ENCODE measurements around the gene CHST13.

Gene CHST13

GRCh38 chr3:126477061-126477380, 46.9 kb upstream of the CHST13 start:
- DNase-seq (ENCODE audit: extremely low spot score): no peak
- CTCF ChIA-PET: no interaction called here
- POLR2A ChIA-PET: no interaction called here
- TF ChIP-seq ZNF384 (IDR thresholded peaks at IDR 0.05) (no peak), SUZ12 (IDR thresholded peaks at IDR 0.05) (no peak), LEF1 (IDR thresholded peaks at IDR 0.05; ENCODE audit: borderline replicate concordance) (no peak), FOXK2 (IDR thresholded peaks at IDR 0.05) (no peak), ELF4 (IDR thresholded peaks at IDR 0.05) (no peak), BHLHE40 (IDR thresholded peaks at IDR 0.05; ENCODE audit: borderline replicate concordance) (no peak), SP1 (IDR thresholded peaks at IDR 0.05) (no peak), TARDBP (IDR thresholded peaks at IDR 0.05) (no peak), NFRKB (IDR thresholded peaks at IDR 0.05) (no peak), FOXM1 (IDR thresholded peaks at IDR 0.05; ENCODE audit: borderline replicate concordance) (no peak)

- CTCF ChIA-PET: no interaction called here
- no peak for DNase-seq (ENCODE audit: extremely low spot score)
- no peak for TF ChIP-seq PKNOX1 (IDR thresholded peaks at IDR 0.05)
- no peak for TF ChIP-seq ZNF384 (IDR thresholded peaks at IDR 0.05)
- no peak for TF ChIP-seq TARDBP (IDR thresholded peaks at IDR 0.05)
- no peak for TF ChIP-seq SUZ12 (IDR thresholded peaks at IDR 0.05)
- TF ChIP-seq CTBP1 (IDR thresholded peaks at IDR 0.05; ENCODE audit: borderline replicate concordance): no peak
- TF ChIP-seq FOXA1 (IDR thresholded peaks at IDR 0.05): no peak
- TF ChIP-seq BHLHE40 (IDR thresholded peaks at IDR 0.05; ENCODE audit: borderline replicate concordance): no peak
- TF ChIP-seq LEF1 (IDR thresholded peaks at IDR 0.05; ENCODE audit: borderline replicate concordance): no peak
- TF ChIP-seq ELF4 (IDR thresholded peaks at IDR 0.05): no peak
- no peak for TF ChIP-seq HDGF (IDR thresholded peaks at IDR 0.05; ENCODE audit: borderline replicate concordance)
- TF ChIP-seq L3MBTL2 (conservative IDR thresholded peaks at IDR 0.05): no peak
- no peak for TF ChIP-seq SP1 (IDR thresholded peaks at IDR 0.05)
- no peak for TF ChIP-seq FOXM1 (IDR thresholded peaks at IDR 0.05; ENCODE audit: borderline replicate concordance)
- POLR2A ChIA-PET: no interaction called here
Observed at GRCh38 chr3:126478581-126479310, 45.2 kb upstream of the CHST13 start.

DNA sequence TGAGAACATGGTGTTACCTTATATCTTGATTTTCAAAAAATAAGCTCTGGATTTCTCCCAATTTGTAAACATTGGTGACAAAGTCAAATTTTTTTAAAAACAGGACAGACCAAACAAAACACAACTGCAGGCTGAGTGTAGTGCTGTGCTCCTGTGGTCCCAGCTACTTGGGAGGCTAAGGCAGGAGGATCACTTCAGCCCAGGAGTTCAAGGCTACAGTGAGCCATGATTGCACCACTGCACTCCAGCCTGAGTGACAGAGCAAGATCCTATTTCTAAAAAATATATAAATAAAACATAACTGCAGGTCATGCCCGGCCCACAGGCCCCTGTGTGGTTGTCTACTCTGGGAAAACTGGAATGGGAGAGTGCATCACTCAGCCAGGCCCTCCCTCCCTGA, 44.3 kb upstream of the CHST13 start:
- TF ChIP-seq TARDBP (IDR thresholded peaks at IDR 0.05) (no peak), L3MBTL2 (conservative IDR thresholded peaks at IDR 0.05) (no peak), ZNF384 (IDR thresholded peaks at IDR 0.05) (no peak), NFRKB (IDR thresholded peaks at IDR 0.05) (no peak), SP1 (IDR thresholded peaks at IDR 0.05) (no peak), ARNT (IDR thresholded peaks at IDR 0.05) (no peak), SUZ12 (IDR thresholded peaks at IDR 0.05) (no peak), PKNOX1 (IDR thresholded peaks at IDR 0.05) (no peak)
- POLR2A ChIA-PET: no interaction called here
- DNase-seq (ENCODE audit: extremely low spot score): no peak
- CTCF ChIA-PET: no interaction called here

DNA sequence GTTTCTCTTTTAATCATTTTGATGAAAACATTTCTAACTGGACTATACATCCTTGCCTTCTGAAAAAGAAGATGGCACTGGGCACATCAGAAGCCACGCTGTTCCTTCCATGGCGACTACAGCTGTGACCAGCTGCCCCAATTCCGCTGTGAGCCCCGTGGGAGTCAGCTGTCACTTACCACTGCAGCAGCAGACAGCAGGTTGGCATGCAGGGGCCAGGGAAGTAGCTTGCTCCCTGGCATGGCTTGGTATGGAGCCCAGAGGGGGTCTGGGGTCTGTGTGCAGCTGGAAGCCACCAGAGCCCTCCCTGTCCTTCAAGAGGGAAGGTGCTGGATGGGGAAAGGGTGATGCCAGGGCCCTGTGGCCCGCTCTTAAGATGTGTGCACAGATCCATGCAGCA, 43.7 kb upstream of the CHST13 start:
- DNase-seq (ENCODE audit: extremely low spot score): no peak
- ChIA-PET CTCF (no interaction called here), POLR2A (no interaction called here)
- TF ChIP-seq SP1 (IDR thresholded peaks at IDR 0.05) (no peak), LEF1 (IDR thresholded peaks at IDR 0.05; ENCODE audit: borderline replicate concordance) (no peak), L3MBTL2 (conservative IDR thresholded peaks at IDR 0.05) (no peak), ELF4 (IDR thresholded peaks at IDR 0.05) (no peak), PKNOX1 (IDR thresholded peaks at IDR 0.05) (no peak), FOXA1 (IDR thresholded peaks at IDR 0.05) (no peak), TARDBP (IDR thresholded peaks at IDR 0.05) (no peak), SUZ12 (IDR thresholded peaks at IDR 0.05) (no peak), NFRKB (IDR thresholded peaks at IDR 0.05) (no peak), HDGF (IDR thresholded peaks at IDR 0.05; ENCODE audit: borderline replicate concordance) (no peak), CTBP1 (IDR thresholded peaks at IDR 0.05; ENCODE audit: borderline replicate concordance) (no peak), ARNT (IDR thresholded peaks at IDR 0.05) (no peak)

DNA sequence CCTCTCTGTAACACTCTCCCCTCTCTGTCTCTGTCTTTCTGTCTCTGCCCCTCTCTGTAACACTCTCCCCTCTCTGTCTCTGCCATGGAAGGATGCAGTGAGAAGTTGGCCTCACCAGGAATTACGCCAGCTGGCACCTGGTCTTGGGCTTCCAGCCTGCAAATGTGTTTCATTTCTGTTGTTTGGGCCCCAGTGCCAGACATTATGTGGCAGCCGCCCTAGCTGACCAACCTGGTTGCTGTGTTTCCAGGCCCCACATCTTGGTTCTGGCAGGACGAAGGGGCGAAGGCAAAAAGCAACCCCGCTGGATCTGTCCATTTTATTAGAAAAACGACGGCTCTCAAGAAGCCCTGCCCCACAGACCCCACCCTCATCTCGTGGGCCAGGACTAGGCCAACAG, 43.1 kb upstream of the CHST13 start:
- DNase-seq (ENCODE audit: extremely low spot score): no peak
- ChIA-PET CTCF (no interaction called here), POLR2A (no interaction called here)
- TF ChIP-seq FOXK2 (IDR thresholded peaks at IDR 0.05): no peak
- TF ChIP-seq ARNT (IDR thresholded peaks at IDR 0.05): no peak
- TF ChIP-seq ELF4 (IDR thresholded peaks at IDR 0.05): no peak
- no peak for TF ChIP-seq L3MBTL2 (conservative IDR thresholded peaks at IDR 0.05)
- no peak for TF ChIP-seq LEF1 (IDR thresholded peaks at IDR 0.05; ENCODE audit: borderline replicate concordance)
- TF ChIP-seq FOXA1 (IDR thresholded peaks at IDR 0.05): no peak
- TF ChIP-seq CTBP1 (IDR thresholded peaks at IDR 0.05; ENCODE audit: borderline replicate concordance): no peak
- TF ChIP-seq SP1 (IDR thresholded peaks at IDR 0.05): no peak
- no peak for TF ChIP-seq NFRKB (IDR thresholded peaks at IDR 0.05)
- no peak for TF ChIP-seq HDGF (IDR thresholded peaks at IDR 0.05; ENCODE audit: borderline replicate concordance)

DNA sequence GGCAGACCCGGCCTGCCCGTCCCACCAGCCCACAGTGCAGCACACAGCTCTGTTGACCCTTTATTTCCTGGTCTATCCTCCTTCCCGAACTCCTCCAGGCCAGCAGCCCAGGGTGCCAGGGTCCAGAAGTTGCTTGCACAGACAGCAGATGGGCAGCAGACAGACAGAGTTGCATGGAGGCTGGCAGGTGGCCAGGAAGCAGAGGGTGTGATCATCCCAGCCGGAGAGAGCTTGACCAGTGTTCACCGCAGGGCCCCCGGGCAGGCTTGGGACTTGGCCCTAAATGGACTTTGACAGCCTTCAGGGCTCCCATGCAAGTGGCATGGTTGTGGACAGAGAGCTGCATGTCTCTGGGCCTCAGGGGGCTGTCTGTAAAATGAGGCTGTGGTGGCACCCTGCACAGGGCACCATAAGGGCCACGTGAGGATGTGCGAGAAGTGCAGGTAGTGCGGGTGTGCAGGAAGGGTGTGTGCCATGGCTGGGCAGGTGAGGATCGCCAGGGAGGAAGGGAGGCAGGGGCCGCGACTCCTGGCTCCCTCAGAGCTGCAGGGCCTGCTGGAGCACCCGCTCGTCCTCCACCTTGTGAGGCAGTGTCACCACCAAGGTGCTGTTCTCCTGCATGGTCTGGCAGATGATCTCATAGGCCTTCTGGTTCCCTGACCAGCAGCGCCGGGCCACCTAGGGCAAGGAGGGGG, 42.0 kb upstream of the CHST13 start:
- TF ChIP-seq L3MBTL2 (conservative IDR thresholded peaks at IDR 0.05) (no peak), NFRKB (IDR thresholded peaks at IDR 0.05) (no peak), ZNF384 (IDR thresholded peaks at IDR 0.05) (no peak), HDGF (IDR thresholded peaks at IDR 0.05; ENCODE audit: borderline replicate concordance) (no peak), LEF1 (IDR thresholded peaks at IDR 0.05; ENCODE audit: borderline replicate concordance) (no peak), BHLHE40 (IDR thresholded peaks at IDR 0.05; ENCODE audit: borderline replicate concordance) (no peak), SP1 (IDR thresholded peaks at IDR 0.05) (no peak), FOXK2 (IDR thresholded peaks at IDR 0.05) (no peak), ELF4 (IDR thresholded peaks at IDR 0.05) (no peak), SUZ12 (IDR thresholded peaks at IDR 0.05) (no peak), ARNT (IDR thresholded peaks at IDR 0.05) (no peak), TARDBP (IDR thresholded peaks at IDR 0.05) (no peak), FOXA1 (IDR thresholded peaks at IDR 0.05) (no peak), CTBP1 (IDR thresholded peaks at IDR 0.05; ENCODE audit: borderline replicate concordance) (no peak), PKNOX1 (IDR thresholded peaks at IDR 0.05) (no peak), FOXM1 (IDR thresholded peaks at IDR 0.05; ENCODE audit: borderline replicate concordance) (no peak)
- ChIA-PET CTCF (no interaction called here), POLR2A (no interaction called here)
- DNase-seq (ENCODE audit: extremely low spot score): no peak

Data from HEK293T (cell line).